ENCODE results near the gene FIP1L1. TPM values are rescaled to one million over a fixed set of nuclear protein-coding genes. Genes with fewer than 3 reads are reported as not detected.

Gene FIP1L1
- total and polyA plus RNA-seq, 2 of the 13 experiments (the other 11 are each of a cell fraction or from before 2014, with no cell fraction given), result 14.9 to 69.4 TPM

DNA sequence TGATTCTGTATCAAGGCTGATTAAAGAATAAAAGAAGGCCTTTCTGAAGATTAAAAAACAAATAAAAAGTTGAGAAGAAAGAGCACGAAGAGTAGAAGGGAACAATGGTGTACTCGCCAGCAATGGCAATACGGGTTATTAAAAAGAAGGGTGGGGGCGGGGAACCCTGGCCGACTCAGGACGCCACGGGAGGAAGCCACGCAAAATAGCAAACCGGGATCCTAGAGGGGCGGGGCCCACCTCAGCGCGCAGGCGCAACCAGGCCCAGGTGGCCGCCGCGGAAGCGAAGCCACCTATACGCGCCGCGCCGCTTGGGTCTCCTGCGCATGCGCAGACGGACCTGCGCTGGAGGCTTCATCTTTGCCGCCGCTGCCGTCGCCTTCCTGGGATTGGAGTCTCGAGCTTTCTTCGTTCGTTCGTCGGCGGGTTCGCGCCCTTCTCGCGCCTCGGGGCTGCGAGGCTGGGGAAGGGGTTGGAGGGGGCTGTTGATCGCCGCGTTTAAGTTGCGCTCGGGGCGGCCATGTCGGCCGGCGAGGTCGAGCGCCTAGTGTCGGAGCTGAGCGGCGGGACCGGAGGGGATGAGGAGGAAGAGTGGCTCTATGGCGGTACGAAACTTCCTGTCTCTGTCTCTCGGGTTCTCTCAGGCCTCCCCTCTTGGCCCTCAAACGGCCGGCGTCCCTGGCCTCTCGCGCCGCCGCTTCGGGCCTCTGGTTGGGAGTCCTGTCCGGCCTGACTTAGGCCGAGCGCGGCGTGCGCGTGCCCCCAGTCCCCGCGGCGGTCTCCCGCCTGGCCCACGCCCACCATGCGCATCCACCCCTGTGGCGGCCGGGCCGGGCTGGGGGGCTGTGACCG is at the start of gene FIP1L1 (continued):
- TF ChIP-seq KDM5A (IDR thresholded peaks at IDR 0.05; ENCODE audit: borderline replicate concordance, low read length), result peak; percentile 63; the same call in 1 of the 2 replicates
- TF ChIP-seq ARID4A (CRISPR knock-in tag; IDR thresholded peaks at IDR 0.05; ENCODE audit: borderline replicate concordance), result peak; percentile 92
- TF ChIP-seq ZNF670 (CRISPR knock-in tag; IDR thresholded peaks at IDR 0.05; ENCODE audit: borderline replicate concordance), result peak; percentile 82; the same call in 1 of the 2 replicates
- peak; percentile 70 for TF ChIP-seq YEATS2 (CRISPR knock-in tag; IDR thresholded peaks at IDR 0.05; ENCODE audit: borderline replicate concordance)
- TF ChIP-seq, protein P1, sequence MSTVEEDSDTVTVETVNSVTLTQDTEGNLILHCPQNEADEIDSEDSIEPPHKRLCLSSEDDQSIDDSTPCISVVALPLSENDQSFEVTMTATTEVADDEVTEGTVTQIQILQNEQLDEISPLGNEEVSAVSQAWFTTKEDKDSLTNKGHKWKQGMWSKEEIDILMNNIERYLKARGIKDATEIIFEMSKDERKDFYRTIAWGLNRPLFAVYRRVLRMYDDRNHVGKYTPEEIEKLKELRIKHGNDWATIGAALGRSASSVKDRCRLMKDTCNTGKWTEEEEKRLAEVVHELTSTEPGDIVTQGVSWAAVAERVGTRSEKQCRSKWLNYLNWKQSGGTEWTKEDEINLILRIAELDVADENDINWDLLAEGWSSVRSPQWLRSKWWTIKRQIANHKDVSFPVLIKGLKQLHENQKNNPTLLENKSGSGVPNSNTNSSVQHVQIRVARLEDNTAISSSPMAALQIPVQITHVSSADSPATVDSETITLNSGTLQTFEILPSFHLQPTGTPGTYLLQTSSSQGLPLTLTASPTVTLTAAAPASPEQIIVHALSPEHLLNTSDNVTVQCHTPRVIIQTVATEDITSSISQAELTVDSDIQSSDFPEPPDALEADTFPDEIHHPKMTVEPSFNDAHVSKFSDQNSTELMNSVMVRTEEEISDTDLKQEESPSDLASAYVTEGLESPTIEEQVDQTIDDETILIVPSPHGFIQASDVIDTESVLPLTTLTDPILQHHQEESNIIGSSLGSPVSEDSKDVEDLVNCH (CRISPR knock-in tag; IDR thresholded peaks at IDR 0.05), result 0 out of 2 replicates have a peak, but pooled peaks have one; percentile 22
- TF ChIP-seq JUNB (CRISPR knock-in tag; IDR thresholded peaks at IDR 0.05; ENCODE audit: borderline replicate concordance), result no peak
- TF ChIP-seq ZNF776 (CRISPR knock-in tag; IDR thresholded peaks at IDR 0.05), result peak; percentile 57; the same call in 1 of the 2 replicates
- TF ChIP-seq NR2C2 (CRISPR knock-in tag; IDR thresholded peaks at IDR 0.05; ENCODE audit: borderline replicate concordance), result no peak
- no peak for TF ChIP-seq ZNF354B (CRISPR knock-in tag; IDR thresholded peaks at IDR 0.05)
- TF ChIP-seq ZNF614 (CRISPR knock-in tag; IDR thresholded peaks at IDR 0.05; ENCODE audit: borderline replicate concordance), result peak; percentile 53; the same call in 1 of the 2 replicates
- TF ChIP-seq, protein P2, sequence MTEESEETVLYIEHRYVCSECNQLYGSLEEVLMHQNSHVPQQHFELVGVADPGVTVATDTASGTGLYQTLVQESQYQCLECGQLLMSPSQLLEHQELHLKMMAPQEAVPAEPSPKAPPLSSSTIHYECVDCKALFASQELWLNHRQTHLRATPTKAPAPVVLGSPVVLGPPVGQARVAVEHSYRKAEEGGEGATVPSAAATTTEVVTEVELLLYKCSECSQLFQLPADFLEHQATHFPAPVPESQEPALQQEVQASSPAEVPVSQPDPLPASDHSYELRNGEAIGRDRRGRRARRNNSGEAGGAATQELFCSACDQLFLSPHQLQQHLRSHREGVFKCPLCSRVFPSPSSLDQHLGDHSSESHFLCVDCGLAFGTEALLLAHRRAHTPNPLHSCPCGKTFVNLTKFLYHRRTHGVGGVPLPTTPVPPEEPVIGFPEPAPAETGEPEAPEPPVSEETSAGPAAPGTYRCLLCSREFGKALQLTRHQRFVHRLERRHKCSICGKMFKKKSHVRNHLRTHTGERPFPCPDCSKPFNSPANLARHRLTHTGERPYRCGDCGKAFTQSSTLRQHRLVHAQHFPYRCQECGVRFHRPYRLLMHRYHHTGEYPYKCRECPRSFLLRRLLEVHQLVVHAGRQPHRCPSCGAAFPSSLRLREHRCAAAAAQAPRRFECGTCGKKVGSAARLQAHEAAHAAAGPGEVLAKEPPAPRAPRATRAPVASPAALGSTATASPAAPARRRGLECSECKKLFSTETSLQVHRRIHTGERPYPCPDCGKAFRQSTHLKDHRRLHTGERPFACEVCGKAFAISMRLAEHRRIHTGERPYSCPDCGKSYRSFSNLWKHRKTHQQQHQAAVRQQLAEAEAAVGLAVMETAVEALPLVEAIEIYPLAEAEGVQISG (CRISPR knock-in tag; IDR thresholded peaks at IDR 0.05), result peak; percentile 55; the same call in 1 of the 2 replicates
- peak; percentile 91 for TF ChIP-seq RBFOX2 (IDR thresholded peaks at IDR 0.05; ENCODE audit: low read depth, low read length)
- TF ChIP-seq RCOR2 (CRISPR knock-in tag; IDR thresholded peaks at IDR 0.05), result no peak
- TF ChIP-seq TIGD3 (CRISPR knock-in tag; IDR thresholded peaks at IDR 0.05; ENCODE audit: borderline replicate concordance), result 0 out of 2 replicates have a peak, but pooled peaks have one; percentile 55
